ENCODE data around the gene PURB.

DNA sequence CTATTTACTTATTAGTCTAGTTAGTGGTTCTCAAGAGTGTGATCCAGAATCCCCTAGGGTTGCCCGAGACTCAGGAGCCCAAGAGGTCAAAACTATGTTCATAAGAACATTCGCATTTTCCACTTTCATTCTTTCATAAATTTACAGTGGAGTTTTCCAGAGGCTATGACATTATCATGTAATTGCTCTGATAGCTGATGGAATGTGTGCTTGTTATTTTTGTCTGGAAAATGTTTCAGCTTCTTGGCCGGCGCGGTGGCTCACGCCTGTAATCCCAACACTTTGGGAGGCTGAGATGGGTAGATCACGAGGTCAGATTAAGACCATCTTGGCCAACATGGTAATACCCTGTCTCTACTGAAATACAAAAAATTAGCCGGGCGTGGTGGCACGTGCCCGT lies 10.1 kb downstream of the PURB start:
- TF ChIP-seq GATA2 (IDR thresholded peaks at IDR 0.05; ENCODE audit: low read depth, low read length) = no peak
- TF ChIP-seq GATA3 (IDR thresholded peaks at IDR 0.05; ENCODE audit: low read depth, low read length) = no peak

All from SH-SY5Y (cell line).